NCI-H526 treated with DMSO at 0.1 percent for 48 hours (cell line): Measurements from ENCODE around the gene ITGA4.

Experiments used
- DNase-seq: peaks from one replicate; lab custom pipeline; 2025; lab: John Stamatoyannopoulos, UW

Gene ITGA4

DNA sequence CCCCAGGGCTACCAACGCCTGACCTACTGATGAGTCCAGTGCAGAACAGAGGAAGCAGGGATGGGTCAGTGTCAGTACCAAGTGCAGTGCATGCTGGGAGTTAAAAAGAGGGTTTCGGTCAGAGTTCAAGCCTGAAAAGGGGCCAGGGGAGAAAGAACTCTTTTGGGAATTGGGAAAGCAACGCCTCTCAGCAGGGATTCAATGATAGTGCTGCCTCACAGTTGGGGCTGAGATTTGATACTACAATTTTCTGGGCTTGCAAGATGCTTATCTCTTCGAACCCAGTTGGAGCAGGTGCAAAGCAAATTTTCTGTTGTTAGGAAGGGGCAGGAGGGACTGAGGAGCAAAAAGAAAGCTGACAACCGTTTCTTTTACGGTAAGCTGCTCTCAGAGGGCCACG lies 117.1 kb downstream of the ITGA4 start:
- DNase-seq, result peak; percentile 38

DNA sequence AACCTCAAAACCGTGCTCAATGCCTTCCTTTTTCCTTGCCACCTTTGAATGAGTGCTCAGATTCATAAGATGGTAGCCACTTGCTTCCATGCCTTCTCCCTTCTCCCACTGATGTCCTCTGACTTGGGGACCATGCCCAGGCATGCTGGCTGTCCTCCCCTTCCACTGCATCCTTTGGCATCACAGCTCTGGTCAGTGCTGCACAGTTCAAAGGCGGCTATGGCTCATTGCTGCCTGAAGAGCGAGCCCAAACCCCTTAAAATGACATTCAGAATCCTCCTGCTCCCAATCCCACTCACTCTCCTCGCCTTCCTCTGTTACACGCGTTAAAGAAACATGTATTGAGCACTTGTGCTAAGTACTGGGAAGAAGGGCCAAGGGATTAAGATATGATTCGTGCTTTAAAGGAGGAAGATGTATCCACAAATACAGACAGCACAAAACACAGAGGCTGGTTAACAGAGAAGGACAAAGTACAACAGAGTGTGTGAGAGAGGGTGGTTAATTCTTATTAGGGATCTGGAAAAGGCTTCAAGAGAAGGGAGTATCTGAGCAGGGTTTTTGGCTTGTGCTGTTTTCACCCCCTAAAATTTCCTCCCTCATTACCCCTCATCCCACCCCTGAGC lies 118.0 kb downstream of the ITGA4 start:
- DNase-seq, result no peak

- DNase-seq, result no peak
Observed at GRCh38 chr2:181575650-181576025, 118.5 kb downstream of the ITGA4 start.

GRCh38 chr2:181576431-181576830 lies 119.2 kb downstream of the ITGA4 start:
- no peak for DNase-seq

DNA sequence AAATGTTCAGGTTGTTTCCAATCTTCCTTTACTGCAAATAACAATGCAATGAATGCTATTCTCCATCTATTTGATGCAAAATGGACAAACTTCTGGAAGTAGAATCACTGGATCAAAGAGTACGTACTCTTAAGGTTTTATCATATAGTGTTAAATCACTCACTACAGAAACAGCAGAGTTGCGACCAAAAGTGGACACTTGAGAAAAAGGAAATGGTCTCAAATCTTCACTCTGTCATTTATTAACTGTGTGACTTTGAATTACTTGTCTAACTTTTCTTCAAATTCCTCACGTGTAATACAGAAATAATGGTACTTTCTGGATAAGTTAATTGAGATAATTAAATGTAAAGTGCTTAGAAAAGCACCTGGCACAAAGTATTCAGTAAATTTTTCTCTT lies 121.6 kb downstream of the ITGA4 start:
- no peak for DNase-seq

GRCh38 chr2:181581534-181581933 lies 124.3 kb downstream of the ITGA4 start:
- no peak for DNase-seq

DNA sequence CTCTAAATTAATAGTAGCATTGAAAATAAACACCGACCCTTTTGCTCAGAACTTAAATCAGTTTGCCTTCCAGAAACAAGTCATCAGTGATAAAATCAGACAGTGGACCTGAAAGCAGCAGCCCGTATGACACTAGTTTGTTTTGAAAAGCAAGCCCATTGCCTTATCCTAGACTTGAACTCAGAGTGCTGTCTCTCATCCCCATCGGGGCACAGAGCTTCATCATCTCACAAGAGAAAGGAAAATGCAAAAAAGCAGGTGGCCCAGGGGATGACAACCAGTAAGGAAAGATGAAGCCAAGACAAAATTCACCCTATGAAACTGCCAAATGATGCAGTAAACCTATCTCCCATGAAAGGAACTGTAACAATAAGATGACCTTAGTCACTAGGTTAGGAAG lies 128.5 kb downstream of the ITGA4 start:
- no peak for DNase-seq
